DOHH2 (cell line): ENCODE data around the gene HIVEP1.

Experiments used
- EZH2phosphoT487 ChIP-seq: fragments of 200-600 bp; sonication (generic); IDR thresholded peaks from 2 replicates; pipeline ENCODE4 v1.6.1; 2017; ENCODE audit warnings: borderline replicate concordance, mild to moderate bottlenecking, antibody characterized with exemption, low read length, moderate library complexity, mixed read lengths
- TF ChIP-seq, protein P1 (sequence below): fragments of 200-600 bp; sonication (generic); IDR thresholded peaks from one replicate; pipeline ENCODE4 v1.5.1; 2014; ENCODE audit warnings: antibody characterized with exemption, mild to moderate bottlenecking, low read depth, low read length; ENCODE audit not compliant: poor library complexity, severe bottlenecking

DNA sequence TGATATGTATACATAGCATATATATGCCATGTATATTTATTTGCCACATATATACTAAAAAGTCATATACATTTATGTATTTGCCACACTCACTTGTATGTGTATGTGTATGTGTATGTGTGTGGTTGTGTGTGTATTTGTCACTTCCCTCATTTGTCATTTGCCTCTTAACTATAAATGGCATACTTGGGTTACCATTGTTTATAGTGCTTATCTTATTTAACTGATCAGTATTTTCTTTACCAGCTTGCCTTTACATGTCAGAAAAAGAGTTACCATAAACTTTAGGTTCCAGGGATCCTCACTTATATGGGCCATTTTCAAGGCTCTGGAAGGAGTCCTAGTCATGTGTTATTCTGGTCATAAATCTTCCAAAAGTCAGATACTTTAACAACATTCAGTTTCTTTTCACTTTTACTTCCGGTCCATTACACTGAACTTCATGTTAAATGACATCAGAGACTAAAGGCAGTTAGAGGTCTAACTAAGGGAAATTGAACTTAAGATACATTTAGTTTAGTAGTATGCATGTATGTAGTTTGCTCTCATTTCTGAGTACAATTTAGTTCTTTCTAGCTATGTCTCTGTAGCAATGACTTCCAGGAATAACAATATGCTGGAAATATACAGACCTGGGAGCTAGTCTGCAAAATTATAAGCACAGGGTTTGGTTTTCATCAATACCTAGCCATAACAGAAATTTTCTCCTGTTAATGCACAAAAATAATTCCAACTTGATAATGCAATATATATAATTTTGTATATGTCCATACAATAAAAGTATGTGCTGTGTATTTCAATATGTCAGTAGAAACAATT lies 33.7 kb upstream of the HIVEP1 start:
- TF ChIP-seq, protein P1, sequence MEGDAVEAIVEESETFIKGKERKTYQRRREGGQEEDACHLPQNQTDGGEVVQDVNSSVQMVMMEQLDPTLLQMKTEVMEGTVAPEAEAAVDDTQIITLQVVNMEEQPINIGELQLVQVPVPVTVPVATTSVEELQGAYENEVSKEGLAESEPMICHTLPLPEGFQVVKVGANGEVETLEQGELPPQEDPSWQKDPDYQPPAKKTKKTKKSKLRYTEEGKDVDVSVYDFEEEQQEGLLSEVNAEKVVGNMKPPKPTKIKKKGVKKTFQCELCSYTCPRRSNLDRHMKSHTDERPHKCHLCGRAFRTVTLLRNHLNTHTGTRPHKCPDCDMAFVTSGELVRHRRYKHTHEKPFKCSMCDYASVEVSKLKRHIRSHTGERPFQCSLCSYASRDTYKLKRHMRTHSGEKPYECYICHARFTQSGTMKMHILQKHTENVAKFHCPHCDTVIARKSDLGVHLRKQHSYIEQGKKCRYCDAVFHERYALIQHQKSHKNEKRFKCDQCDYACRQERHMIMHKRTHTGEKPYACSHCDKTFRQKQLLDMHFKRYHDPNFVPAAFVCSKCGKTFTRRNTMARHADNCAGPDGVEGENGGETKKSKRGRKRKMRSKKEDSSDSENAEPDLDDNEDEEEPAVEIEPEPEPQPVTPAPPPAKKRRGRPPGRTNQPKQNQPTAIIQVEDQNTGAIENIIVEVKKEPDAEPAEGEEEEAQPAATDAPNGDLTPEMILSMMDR: no peak
- TF ChIP-seq EZH2phosphoT487: no peak
